ENCODE data around the gene BRI3. TPM values are rescaled to one million over a fixed set of nuclear protein-coding genes. Genes with fewer than 3 reads are reported as not detected.
A peak's percentile ranks its signal among the peaks of the same experiment; 100 is the strongest.

The BRI3 gene
- total RNA-seq, 1 donor from 2014 or later, result 91.1 TPM

GRCh38 chr7:98252425-98253054 is 28.9 kb upstream of the BRI3 start:
- peak; percentile 63 for ATAC-seq

GRCh38 chr7:98254516-98254915 is 27.0 kb upstream of the BRI3 start:
- ATAC-seq, result no peak

GRCh38 chr7:98254951-98255610 is 26.4 kb upstream of the BRI3 start:
- ATAC-seq, result no peak

- no peak for ATAC-seq
Measured at GRCh38 chr7:98256431-98256830, 25.1 kb upstream of the BRI3 start.

GRCh38 chr7:98257701-98258100 is 23.8 kb upstream of the BRI3 start:
- no peak for ATAC-seq

- ATAC-seq, result no peak
Measured at GRCh38 chr7:98265841-98266271, 15.6 kb upstream of the BRI3 start.

GRCh38 chr7:98266840-98267239 is 14.6 kb upstream of the BRI3 start:
- ATAC-seq, result peak; percentile 39

- no peak for ATAC-seq
Measured at GRCh38 chr7:98267303-98267702, 14.2 kb upstream of the BRI3 start.

DNA sequence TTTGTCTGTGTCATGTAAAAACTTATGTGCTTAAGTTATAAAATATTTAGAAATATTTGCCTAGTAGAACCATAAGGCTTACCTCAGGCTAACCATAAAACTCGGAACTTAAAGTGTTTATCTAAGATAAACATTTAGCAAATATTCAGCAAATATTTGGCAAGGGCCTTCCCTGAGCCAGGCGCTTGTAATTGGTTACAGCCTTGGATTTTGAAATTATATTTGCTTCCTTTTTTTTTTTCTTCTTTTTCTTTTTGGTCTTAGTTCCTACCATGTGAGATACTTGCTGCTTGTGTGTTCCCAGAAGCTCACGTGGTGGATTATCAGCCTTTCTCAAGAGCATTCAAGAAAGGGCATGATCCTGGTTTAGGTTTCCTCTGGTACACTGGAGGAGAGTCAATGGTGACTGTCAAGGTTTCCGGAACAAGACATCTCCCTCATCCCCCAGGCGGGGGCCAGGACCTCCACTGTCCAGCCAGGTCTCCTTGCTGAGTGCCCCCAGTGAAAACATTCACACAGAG is 5.2 kb upstream of the BRI3 start:
- ATAC-seq, result no peak

DNA sequence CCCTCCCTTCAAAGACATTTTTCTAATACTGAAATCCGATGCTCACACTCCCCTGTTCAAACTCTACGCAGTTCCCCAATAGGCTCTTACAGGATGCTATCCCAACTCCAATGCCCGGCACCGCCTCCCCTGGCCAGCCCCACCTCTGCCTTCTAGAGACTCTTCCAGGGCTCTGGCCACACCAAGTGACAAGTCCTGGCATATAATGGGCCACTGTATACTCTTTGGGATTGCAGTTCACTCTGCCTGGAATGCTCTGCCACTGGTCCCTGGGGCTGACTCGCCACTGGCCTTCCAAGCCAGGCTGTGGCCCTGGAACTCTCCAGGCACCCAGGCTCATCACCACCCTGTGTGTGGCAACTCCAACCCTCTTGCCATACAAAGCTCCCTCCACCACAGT is 3.1 kb upstream of the BRI3 start:
- no peak for ATAC-seq

GRCh38 chr7:98278936-98279335 is 2.5 kb upstream of the BRI3 start:
- ATAC-seq, result no peak

- no peak for ATAC-seq
Measured at GRCh38 chr7:98280296-98280695, 1.2 kb upstream of the BRI3 start.

DNA sequence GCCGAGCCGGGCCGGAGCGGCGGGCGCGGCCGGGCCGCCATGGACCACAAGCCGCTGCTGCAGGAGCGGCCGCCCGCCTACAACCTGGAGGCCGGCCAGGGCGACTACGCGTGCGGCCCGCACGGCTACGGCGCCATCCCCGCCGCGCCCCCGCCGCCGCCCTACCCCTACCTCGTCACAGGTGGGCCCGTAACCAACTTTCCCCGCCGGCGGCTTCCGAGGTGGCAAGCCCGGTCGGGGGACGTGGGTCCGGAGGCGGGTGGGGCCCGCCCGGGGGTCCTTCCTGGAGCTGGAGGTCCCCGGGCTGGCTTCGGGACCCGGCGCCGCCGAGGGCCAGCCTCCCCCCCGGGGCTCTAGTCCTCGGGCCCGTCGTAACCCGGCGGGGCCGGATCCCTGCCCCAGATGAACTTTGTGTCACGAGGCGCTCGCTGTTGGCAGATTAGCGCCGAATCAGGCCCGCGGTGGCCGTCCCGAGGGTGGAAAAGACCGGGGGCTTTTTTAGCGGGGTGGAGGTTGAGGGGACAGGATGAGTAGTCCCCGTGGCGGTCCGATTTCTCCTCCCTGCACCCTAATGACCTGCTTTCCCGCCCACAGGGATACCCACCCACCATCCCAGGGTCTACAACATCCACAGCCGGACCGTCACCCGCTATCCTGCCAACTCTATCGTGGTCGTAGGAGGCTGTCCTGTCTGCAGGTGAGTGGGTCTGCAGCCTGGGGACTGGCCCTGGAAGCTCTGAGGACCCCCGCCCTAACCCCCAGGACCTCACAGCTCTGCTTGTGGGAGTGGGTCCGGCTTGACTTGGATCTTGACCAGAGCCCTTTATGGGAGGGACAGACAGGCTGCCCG is 496 bp downstream of the BRI3 start:
- ATAC-seq, result no peak

DNA sequence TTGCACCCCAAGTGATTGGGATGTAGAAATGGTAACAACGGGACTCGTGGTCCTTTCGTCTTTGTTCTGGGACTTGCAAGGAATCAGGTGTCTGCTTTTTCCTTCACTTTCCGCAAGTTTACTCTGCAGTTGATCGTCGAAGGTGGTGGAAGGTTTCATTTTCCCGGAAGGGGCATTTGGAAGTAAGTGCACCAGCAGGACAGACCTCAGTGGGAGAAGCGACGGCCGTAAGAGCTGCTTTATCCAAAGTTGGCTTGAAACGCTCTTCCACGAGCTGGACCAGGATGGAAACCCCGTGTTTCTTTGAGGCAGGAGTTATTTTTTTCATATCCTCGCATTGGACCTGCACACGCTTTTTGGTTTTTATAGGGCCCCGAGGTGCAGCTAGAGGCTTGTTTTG is 1.2 kb downstream of the BRI3 start:
- ATAC-seq, result no peak

GRCh38 chr7:98283127-98283886 is 1.8 kb downstream of the BRI3 start:
- peak; percentile 2 for ATAC-seq

- ATAC-seq, result no peak
Measured at GRCh38 chr7:98283887-98284222, 2.4 kb downstream of the BRI3 start.

DNA sequence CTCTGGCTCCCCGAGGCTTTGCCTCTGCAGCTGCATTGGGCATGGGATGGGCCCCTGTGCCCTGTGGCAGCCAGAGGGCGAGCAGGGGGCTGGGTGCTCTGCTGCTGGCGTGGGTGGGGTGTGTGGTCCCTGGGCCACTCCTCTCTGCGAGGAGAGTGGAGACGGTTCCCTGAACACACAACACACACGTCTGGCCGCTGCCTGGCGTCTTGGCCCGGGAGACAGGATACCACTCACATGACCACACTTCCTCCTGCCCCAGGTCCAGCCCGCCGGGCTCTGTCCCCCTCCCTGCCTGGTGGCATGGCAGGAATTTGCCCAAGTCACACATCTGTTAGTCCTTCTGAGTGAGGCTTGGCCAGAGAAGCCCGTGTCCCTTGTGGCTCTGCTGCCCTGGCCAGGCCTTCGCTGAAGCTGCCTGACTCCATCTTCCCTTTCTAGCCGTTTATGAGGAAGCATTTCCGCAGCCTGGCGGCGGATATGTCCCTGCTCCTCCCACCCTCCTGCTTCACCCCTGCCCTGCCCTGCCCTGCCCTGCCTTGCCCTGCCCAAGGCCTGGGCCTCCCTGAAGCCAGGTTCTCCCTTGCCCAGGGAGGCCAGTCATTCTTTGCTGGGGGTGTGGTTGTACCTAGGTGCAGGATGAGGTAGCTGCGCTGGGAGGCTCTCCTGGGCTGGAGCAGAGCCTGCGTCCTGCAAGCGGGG is 3.0 kb downstream of the BRI3 start:
- ATAC-seq, result peak; percentile 66

GRCh38 chr7:98285157-98286092 is 3.9 kb downstream of the BRI3 start:
- ATAC-seq, result no peak

DNA sequence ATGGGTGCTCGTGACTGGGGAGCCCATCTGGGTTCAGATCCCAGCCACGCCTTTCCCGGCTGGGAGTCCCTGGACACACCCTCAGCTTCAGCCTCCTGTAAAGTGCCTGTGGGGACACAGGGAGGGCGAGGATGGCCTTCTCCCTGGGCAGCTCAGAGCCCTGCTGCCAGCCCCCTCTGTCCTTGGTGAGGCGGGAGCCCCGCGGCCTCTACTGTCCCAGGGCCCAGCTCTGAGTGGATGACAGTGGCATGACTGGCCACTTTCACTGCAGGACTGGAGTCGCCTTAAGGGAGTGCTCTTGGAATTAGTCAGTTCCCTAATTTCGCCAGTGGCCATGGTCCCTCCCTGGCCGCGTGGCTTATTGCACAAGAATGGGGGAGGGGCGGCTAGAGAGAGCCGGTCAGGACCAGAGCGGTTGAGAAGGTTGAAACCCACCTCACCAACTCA is 4.6 kb downstream of the BRI3 start:
- peak; percentile 29 for ATAC-seq

GRCh38 chr7:98286701-98287485 is 5.4 kb downstream of the BRI3 start:
- no peak for ATAC-seq
